Stimulated activated CD8-positive, alpha-beta memory T cell treated with anti-CD3 and anti-CD28 coated beads, Interleukin-7, amount 100 ng/mL, for 4 hours (primary cell): ENCODE results near the gene PTGDR2.

Experiments
- DNase-seq, 2 donors: peaks; one replicate each; pipeline ENCODE4 v3.0.0-alpha.2; 2020; ENCODE audit warnings: low read depth in 2 of 2

Gene PTGDR2

DNA sequence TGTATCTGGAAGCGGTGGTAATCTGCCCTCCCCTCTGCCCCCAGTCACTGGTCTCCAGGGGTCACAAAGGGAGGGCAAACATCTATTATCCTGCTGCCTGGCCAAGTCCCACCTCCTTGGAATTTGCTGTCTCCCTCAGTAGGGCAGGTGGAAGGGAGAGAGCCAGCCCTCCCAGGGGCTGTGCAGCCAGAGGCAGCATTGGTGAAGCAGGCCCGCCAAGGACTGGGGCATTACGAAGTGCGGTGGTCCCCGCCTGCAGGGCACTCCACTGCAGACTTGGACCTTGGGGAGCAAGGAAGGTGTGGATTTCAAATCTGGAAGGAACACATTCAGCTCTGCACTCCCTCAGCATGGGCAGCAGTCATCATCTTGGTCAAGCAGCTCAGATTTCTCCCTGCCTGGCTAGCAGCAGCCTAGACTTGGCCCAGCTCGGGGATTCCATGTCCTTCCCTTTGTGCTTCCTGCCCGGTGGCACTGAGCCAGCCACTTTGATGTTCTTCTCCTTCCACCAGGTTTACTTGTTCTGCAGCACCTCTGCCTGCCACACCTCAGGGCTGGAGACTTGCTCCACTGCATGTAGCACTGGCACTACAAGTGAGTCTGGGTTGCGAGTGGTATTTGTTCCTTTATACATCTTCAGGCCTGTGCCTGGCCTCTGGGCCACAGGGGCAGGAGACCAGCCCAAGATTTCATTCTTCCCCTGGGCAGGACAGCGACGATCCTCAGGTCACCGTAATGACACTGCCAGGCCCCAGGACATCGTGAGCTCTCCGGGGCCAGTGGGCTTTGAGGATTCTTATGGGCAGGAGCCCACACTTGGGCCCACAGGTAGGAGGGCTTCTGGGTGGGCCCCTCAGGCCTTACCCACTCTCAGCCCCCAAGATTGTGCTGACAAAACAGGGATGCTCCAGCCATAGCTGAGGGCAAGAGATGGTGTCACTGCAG is 18.9 kb upstream of the PTGDR2 start:
- no peak for DNase-seq

DNA sequence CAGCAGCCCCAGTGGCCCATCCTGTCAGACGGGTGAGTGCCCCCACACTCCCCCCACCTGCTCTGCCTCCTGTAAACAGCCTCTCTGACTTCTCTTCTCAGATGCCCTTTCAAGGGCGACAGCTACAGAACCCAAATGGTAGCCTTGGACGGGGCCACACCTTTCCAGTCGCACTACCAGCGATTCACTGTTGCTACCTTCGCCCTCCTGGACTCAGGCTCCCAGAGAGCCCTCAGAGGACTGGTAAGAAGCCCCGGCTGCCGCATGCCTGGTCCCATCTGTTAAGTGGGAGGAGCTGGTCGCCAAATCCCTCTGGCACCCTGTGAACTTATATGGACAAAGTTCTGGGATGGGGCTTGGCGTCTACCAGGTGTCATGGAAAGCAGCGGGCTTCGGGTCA is 17.8 kb upstream of the PTGDR2 start:
- no peak for DNase-seq

DNA sequence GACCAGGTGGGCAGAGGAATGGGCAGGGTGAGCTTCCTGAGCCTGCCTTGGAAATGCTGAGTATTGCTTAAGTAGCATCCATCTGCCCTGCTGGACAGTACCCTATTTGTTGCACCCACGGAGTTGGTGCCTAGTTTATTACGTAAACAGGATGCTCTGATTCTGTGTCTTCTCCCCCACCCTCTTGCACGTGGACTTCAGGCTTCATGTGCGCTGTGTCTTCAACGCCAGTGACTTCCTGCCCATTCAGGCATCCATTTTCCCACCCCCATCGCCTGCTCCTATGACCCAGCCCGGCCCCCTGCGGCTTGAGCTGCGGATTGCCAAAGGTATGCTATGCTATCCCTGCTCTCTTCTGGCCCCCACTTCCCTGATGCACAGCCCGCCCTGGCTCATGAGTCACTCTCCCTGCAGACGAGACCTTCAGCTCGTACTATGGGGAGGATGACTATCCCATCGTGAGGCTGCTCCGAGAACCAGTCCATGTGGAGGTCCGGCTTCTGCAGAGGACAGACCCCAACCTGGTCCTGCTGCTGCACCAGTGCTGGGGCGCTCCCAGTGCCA is 17.3 kb upstream of the PTGDR2 start:
- DNase-seq, result no peak

DNA sequence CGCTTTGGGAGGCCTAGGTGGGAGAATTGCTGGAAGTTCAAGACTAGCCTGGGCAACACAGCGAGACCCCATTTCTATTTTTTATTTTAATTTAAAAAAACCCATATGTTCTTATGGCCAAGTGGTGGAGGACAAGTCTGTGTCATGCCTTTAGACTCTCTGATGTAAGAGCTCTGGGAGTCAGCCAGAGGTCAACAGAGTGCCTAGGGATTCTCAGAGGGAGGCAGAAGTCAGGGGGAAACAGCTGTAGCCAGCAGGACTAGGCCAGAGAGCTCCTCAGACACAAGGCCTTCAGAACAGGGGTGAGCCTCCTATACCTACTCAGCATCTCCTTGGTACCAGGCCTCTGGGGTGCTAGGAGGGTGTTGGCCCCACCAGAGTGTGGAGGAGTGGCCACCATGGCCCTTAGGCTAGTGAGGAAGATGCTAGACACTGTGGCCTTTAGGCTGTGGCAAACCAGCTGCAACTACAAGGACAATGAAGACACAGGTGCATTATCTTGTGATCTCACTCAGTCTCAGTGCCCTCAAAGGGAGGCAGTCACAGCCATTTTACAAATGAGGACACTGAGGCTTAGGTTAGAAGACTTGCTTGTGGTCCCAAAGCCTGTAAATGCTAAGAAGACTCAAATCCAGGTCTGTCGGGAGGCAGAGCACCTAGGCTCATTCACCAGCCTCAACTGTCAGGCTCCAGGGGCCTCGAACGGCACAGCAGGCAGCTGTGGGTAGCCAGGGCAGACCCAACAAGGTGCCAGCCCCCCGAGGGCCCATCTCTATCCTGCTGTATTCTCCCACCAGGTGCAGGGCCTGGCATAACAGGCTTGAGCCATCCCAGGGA is 16.6 kb upstream of the PTGDR2 start:
- DNase-seq, result no peak

DNA sequence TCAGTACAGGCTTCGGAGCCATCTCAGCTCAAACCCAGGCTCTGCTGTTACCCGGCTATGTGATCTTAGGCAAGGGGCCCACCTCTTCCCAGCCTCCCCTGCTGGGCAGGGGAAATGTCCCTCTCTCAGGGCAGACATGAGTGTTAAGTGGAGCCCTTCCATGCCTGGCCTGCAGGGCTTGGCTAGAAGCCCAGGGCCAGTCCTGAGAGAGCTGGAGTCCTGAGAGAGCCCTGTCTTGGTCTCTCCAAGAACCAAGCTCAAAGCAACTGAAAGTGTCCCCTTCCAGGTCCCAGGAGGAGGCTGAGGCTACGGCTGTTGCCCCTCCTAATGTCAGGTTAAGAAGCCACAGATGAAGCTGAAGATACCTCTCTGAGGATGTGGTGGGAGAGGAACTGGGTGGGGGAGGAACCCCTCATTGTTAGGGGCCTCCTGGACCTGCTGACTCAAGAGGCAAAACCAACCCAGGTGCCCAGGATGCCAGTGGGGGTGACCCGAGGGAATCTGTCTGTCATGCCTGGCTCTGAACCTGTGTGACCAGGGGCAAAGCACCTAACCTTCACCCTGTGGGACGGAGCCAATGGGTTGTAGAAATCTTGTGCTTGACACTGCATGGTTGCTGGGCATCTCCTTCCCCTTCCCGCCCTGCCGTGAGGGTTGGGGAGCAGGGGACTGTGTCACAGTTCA is 15.8 kb upstream of the PTGDR2 start:
- DNase-seq, result no peak

DNA sequence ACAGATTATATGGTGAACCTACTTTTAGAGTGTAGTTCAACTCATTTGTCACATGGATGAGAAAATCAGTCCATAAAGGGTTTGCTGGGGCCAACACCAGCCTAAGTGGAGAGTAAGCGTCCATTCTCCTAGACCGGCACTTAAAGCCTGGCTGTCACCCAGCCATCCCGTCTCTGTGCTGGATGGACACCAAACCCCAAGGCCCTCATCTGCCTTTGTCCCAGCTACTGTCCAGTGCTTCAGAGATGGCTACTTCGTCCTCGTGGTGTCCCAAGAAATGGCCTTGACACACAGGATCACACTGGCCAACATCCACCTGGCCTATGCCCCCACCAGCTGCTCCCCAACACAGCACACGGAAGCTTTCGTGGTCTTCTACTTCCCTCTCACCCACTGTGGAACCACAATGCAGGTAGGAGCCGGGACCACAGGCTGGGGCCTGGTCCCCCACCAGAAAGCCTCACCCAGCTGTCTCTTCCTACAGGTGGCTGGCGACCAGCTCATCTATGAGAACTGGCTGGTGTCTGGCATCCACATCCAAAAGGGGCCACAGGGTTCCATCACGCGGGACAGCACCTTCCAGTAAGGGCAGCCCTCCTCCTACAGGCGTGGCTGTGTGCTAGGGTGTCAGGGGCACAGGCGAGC is 15.1 kb upstream of the PTGDR2 start:
- no peak for DNase-seq

DNA sequence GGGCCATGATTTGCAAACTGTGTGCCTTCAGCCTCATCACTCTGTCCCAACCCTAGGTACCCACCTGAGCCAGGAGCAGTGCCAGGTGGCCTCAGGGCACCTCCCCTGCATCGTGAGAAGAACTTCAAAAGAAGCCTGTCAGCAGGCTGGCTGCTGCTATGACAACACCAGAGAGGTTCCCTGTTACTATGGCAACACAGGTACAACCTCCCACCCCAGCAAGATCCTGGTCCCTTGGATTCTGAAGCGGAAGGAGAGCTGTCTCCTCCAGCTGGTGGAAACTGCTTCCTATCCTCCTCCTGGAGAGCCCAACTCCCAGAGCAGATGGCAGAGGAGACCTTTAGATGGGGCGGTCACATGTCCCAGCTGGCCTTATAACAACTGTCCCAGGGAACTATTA is 14.5 kb upstream of the PTGDR2 start:
- no peak for DNase-seq

DNA sequence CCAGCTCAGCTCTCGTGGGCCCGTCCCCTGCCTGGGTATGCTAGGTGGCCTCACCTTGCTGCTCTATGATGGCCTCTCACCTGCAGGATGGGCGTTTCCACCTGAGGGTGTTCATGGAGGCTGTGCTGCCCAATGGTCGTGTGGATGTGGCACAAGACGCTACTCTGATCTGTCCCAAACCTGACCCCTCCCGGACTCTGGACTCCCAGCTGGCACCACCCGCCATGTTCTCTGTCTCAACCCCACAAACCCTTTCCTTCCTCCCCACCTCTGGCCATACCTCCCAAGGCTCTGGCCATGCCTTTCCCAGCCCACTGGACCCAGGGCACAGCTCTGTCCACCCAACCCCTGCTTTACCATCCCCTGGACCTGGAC is 13.7 kb upstream of the PTGDR2 start:
- no peak for DNase-seq

DNA sequence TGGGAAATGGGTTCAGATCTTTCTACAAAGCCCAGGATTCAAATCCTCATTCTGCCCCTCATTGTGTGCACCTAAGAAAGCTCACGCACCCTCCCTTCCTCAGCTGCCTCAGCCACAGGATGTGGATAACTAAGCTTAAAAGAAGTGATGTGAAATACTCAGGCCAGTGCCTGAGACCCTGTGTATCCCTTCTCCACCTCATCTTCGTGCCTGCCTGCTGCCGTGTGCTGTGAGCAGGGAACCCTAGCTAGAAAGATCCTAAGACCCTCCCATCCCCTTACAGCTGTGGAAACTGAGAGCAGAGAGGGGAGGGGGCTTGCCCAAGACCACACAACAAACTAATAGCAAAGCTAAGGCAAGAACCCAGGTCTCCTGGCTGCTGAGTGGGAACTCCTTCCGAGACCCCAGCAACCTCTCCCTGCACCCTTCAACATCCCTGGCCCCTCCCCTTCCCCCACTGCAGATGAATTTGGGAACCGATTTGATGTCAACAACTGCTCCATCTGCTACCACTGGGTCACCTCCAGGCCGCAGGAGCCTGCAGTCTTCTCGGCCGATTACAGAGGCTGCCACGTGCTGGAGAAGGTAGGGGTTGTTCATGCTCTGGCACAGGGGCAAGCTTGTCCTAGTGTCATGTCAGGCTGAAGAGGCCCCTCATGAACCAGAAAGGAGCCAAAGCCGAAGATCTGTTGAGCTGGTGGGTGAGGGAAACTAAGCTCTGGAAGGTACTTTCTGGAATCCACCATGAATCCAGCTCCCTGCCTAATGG is 13.1 kb upstream of the PTGDR2 start:
- DNase-seq, result no peak

DNA sequence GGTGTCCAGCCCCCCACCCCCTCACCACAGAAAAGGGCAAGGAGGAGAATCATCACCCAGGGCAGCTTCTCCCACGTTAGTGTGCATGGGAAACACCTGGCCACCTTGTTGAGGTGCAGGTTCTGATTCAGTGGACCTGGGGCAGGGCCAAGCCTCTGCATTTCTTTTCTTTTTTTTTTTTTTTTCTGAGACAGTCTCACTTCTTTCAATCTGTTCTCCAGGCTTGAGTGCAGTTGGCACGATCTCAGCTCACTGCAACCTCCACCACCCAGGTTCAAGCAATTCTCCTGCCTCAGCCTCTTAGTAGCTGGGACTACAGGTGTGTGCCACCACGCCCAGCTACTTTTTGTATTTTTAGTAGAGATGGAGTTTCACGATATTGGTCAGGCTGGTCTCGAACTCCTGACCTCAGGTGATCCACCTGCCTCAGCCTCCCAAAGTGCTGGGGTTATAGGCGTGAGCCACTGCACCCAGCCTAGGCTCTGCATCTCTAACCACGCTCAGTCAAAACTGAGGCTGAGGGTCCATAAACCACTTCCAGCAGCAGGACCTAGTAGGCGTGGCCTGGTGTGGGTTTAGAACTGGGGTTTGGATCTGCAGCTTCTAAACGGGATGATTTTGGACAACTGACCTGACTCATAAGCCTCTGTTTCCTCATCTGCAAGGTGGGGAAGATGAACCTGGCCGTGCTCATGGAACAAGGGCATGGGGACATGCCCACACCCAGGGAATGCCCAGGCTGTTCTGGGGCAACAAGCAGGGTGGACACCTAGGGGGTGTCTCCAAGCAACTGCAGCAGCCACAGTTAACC is 12.3 kb upstream of the PTGDR2 start:
- DNase-seq, result no peak

DNA sequence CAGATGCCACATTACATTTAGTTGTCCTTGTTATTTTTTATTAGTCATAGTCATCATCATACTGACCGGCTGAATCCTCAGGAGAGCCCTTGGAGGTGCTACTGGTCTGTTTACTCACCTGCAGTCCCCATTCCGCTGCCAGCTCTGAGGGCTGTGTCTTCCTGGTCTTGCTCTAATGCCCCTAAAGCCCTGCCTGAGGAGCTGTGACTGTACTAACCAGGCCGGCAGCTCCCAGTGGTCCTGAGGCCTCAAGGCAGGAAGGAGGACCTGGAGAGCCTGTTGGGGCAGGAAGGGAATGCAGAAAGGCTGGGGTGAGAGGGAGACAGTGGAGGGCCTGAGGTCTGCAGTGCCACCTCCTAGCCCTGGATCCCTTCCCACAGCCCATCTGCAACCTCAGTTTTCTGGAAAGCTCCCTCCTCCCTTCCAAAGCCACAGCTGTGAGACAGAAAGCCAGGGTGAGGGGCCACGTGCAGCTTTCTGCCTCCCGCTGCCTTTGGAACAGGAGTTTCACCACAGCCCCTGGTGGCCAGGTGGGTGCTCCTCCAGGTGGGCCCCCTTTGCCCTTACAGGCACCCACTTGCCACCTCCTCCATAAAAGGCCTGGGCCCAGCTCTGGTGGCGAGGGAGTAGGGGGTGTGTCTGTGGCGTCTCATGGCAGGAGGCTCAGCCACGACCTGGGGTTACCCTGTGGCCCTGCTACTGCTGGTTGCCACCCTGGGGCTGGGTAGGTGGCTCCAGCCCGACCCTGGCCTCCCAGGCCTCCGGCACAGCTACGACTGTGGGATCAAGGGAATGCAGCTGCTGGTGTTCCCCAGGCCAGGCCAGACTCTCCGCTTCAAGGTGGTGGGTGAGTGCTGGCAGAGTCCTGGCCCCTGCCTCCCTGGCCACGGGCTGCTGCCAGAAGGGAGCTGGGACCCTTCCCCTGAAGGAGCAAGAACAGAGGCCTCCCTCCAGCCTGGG is 11.4 kb upstream of the PTGDR2 start, which contains the start of gene ZP1:
Gene ZP1 (plus strand): TSS at position 632 of the 960 bp plus-strand sequence. CDS start 20 bp downstream, at position 652.
- DNase-seq, result no peak

DNA sequence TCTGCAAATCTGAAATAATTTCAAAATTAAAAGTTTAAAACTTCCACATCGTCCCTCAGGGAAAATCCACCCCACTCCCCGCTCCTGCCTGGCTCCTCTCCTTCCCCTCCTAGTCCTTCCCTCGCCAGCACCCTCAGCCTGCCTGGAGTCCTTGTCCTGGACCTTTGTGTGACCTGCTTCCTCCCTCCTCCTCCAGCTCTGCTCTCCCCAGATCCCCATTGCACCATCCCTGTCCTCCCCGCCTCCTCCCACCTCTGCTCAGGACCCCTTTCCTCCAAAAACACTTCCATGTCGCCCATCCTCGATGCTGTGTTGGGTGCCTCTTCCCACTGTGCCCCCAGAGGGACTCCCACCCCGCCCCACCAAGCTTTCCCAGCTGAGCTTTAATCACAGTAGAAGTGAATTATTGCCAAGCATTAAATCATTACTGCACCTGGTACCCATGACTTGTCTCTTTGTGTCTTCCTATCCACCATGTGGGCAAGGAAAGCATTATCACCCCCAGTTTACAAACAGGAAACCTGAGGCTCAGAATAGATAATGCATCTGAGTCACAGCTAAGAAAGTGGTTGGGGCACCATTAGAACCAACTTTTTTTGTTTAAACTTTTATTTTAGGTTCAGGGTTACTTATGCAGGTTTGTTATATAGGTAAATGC is 9.2 kb upstream of the PTGDR2 start:
- DNase-seq, result no peak

DNA sequence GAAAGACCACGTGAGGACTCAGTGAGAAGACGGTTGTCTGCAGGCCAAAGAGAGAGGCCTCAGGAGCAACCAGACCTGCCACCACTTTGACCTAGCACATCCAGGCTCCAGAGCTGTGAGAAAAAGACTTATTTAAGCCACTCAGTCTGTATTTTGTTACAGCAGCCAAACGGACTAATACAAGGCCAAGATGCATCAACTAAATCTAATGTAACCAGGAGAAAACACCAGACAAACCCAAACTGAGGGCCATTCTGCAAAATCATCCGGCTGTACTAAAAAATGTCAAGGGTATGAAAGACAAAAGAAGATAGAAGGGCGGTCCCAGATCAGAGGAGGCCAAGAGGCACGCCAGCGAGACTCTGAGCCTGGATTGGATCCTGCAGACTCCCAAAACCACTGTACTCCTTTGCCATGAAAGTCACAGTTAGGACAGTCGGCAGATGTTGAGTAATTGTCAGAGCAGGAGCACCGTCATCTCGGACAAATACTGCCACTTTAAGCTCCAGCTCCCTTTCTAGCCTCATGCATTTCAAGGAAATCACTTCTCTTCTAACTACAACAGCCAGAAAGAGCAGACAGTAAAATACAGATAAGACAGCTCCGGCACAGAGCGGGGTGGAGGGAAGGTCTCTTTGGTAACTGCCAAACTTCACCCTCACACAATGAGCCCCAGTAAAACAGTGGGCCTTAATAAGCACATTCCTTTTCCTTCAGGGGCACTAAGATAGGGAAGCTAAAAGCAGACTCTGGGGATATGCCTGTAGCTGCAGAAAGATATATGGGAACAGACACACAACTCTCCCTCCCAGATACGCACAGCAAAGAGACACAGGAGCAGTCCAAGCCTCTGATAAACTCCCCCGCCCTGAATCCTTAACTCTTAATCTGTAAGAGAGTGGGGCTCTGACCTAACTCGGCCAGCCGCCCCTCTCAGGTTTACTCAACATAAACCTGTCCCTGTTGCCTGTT is 8.1 kb upstream of the PTGDR2 start:
- no peak for DNase-seq

DNA sequence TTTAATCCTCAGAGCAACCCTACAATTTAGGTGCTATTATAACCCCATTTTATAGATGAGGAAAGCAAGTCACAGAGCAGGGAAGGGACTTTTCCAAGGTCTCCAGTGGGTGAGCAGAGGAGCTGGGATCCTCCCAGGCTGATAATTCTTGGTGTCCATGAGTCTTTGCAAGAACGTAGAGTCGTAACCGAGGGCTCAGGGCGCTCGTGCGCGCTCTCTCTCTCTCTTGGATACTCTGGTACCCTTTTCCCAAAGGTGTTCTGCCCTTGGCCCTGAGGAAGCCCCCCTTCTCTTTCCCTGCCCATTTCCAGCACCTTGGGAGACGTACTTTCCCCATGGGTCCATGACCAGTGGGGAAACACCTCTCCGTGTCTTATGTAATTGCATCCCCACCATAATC is 6.4 kb upstream of the PTGDR2 start:
- DNase-seq, result no peak

DNA sequence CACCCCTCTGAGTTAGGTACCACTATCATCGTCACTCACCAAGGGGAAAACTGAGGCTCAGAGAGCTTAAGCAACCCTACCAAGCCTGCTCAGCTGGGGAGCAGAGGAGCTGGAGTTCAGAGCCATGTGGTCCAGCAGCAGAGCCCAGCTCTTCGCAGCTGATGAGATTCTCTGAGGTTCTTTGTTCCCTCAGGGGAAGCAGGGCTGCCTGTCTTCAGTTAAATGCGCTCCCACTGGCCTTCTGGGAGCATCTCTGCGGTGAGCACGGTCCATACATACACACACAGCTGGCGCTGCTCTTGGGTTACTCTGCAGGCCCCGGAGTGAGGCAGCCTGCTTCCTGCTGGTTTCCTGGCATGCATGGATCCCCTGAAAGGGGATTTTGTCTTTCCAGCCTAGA is 5.2 kb upstream of the PTGDR2 start:
- DNase-seq, result no peak

DNA sequence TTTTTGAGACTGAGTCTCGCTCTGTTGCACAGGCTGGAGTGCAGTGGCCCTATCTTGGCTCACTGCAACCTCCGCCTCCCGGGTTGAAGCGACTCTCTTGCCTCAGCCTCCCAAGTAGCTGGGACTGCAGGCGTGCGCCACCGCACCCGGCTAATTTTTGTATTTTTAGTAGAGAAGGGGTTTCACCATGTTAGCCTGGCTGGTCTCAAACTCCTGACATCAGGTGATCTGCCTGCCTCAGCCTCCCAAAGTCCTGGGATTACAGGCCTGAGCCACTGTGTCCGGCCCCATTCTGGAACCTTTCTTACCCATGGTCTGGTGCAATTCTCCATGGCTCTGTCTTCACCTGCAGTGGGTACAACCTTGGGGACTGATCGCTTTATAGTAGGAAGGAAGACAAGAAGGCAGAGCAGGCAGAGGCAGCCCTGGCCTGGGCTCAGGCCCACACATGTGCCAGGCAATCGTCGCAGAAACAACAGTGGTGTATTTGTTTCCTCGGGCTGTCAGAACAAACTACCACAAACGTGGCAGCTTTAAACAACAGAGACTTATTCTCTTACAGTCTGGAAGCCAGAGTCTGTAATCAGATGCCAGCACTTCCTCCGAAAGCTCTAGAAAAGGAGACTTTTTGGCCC is 4.0 kb upstream of the PTGDR2 start:
- no peak for DNase-seq
